HG02610 (cell line): ENCODE results near the gene MPP4.

Experiments used
- ATAC-seq: cut with Tn5 transposase; IDR thresholded peaks from one replicate; pipeline ENCODE4 v1.9.1; 2021; ENCODE audit warnings: mild to moderate bottlenecking, moderate library complexity; ENCODE audit not compliant: unreplicated experiment

Gene MPP4

GRCh38 chr2:201698588-201699226 lies at the start of gene MPP4:
Gene MPP4, minus strand, starts transcription at chr2:201698644. Its CDS starts 4,690 bp downstream, at chr2:201693954.
- no peak for ATAC-seq

- ATAC-seq = no peak
Observed at GRCh38 chr2:201746551-201746950, 48.1 kb upstream of the MPP4 start.

- no peak for ATAC-seq
Observed at GRCh38 chr2:201735486-201735885, 37.0 kb upstream of the MPP4 start.

- ATAC-seq = no peak
Observed at GRCh38 chr2:201734111-201734510, 35.7 kb upstream of the MPP4 start.

GRCh38 chr2:201733544-201733943 lies 35.1 kb upstream of the MPP4 start:
- ATAC-seq = no peak

- no peak for ATAC-seq
Observed at GRCh38 chr2:201730651-201731285, 32.3 kb upstream of the MPP4 start.

GRCh38 chr2:201715459-201715858 lies 17.0 kb upstream of the MPP4 start:
- no peak for ATAC-seq

- no peak for ATAC-seq
Observed at GRCh38 chr2:201712726-201713125, 14.3 kb upstream of the MPP4 start.

- ATAC-seq = no peak
Observed at GRCh38 chr2:201709747-201710146, 11.3 kb upstream of the MPP4 start.

- no peak for ATAC-seq
Observed at GRCh38 chr2:201709049-201709448, 10.6 kb upstream of the MPP4 start.

GRCh38 chr2:201707753-201708152 lies 9.3 kb upstream of the MPP4 start:
- no peak for ATAC-seq

GRCh38 chr2:201707142-201707541 lies 8.7 kb upstream of the MPP4 start:
- ATAC-seq = no peak

- ATAC-seq = no peak
Observed at GRCh38 chr2:201704536-201704935, 6.1 kb upstream of the MPP4 start.

GRCh38 chr2:201701646-201702045 lies 3.2 kb upstream of the MPP4 start:
- ATAC-seq = no peak

GRCh38 chr2:201699416-201699815 lies 972 bp upstream of the MPP4 start:
- ATAC-seq = no peak

GRCh38 chr2:201697899-201698298 lies 545 bp downstream of the MPP4 start:
- ATAC-seq = no peak

- ATAC-seq = no peak
Observed at GRCh38 chr2:201696151-201696659, 2.2 kb downstream of the MPP4 start.

GRCh38 chr2:201685156-201685555 lies 13.3 kb downstream of the MPP4 start:
- no peak for ATAC-seq

- no peak for ATAC-seq
Observed at GRCh38 chr2:201680743-201681142, 17.7 kb downstream of the MPP4 start.

- no peak for ATAC-seq
Observed at GRCh38 chr2:201678401-201678800, 20.0 kb downstream of the MPP4 start.

- peak; percentile 56 for ATAC-seq
Observed at GRCh38 chr2:201675454-201675853, 23.0 kb downstream of the MPP4 start.

- ATAC-seq = no peak
Observed at GRCh38 chr2:201674794-201675193, 23.6 kb downstream of the MPP4 start.

- ATAC-seq = peak; percentile 78
Observed at GRCh38 chr2:201674298-201674697, 24.1 kb downstream of the MPP4 start.
